ENCODE data around the gene PAM. TPM values are rescaled to one million over a fixed set of nuclear protein-coding genes. Genes with fewer than 3 reads are reported as not detected.

Gene PAM
- total and polyA plus RNA-seq, 2 of the 8 experiments (the other 6 are each of a cell fraction or from before 2014, with no cell fraction given), result 30.4 to 67.8 TPM

- no peak for TF ChIP-seq SAP30 (IDR thresholded peaks at IDR 0.05; ENCODE audit: insufficient read depth, insufficient replicate concordance, low read length)
- TF ChIP-seq TCF12 (IDR thresholded peaks at IDR 0.05; ENCODE audit: low read depth, low read length), result no peak
- TF ChIP-seq SP4 (IDR thresholded peaks at IDR 0.05; ENCODE audit: low read length), result no peak
- TF ChIP-seq MAX (IDR thresholded peaks at IDR 0.05), result no peak
- TF ChIP-seq E2F6 (IDR thresholded peaks at IDR 0.05), result no peak
Measured at GRCh38 chr5:102903074-102903871, 148.2 kb downstream of the PAM start (continued).

Measured in H1 (cell line).